HG03521 (cell line): ENCODE results near the gene GTF2F2.

Experiments
- ATAC-seq: cut with Tn5 transposase; IDR thresholded peaks from one replicate; pipeline ENCODE4 v1.9.1; 2021; ENCODE audit warnings: mild to moderate bottlenecking, moderate library complexity; ENCODE audit not compliant: unreplicated experiment

The GTF2F2 gene

GRCh38 chr13:45120967-45121831, 889 bp downstream of the GTF2F2 start:
- no peak for ATAC-seq

GRCh38 chr13:45122941-45123340, 2.6 kb downstream of the GTF2F2 start:
- ATAC-seq, result no peak

DNA sequence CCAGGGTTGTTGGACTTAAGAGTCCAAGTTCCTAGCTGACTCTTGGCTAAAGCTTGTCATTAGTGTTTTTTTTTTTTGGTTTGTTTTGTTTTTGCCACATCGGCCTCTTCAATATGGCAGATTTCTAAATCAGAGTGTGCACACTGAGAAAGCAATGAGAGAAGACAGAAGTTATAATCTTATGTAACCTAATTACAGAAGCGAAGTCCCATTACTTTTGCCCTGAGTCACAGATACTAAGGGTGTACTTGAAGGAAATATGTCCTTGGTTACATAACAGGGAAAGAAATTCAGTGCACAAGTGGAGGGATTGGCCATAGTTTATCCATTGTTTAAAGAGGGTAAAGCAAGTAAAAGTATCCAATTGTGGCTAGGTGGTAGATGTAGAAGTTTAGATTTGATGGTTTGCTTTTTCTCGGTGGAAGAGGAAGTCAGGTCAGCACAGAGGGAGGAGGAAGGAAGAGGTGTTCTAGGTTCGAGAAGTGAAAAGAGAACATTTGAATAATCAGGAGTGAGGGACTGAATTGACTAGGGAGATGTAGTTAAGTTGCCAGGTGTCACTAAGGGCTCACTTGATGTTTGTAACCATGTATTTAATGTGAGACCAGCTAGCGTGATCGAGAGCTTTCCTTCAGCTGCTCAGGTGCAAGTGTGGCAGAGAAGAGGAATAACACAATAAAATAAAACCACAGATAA, 12.2 kb downstream of the GTF2F2 start:
- ATAC-seq, result no peak

GRCh38 chr13:45133396-45134118, 13.2 kb downstream of the GTF2F2 start:
- no peak for ATAC-seq

DNA sequence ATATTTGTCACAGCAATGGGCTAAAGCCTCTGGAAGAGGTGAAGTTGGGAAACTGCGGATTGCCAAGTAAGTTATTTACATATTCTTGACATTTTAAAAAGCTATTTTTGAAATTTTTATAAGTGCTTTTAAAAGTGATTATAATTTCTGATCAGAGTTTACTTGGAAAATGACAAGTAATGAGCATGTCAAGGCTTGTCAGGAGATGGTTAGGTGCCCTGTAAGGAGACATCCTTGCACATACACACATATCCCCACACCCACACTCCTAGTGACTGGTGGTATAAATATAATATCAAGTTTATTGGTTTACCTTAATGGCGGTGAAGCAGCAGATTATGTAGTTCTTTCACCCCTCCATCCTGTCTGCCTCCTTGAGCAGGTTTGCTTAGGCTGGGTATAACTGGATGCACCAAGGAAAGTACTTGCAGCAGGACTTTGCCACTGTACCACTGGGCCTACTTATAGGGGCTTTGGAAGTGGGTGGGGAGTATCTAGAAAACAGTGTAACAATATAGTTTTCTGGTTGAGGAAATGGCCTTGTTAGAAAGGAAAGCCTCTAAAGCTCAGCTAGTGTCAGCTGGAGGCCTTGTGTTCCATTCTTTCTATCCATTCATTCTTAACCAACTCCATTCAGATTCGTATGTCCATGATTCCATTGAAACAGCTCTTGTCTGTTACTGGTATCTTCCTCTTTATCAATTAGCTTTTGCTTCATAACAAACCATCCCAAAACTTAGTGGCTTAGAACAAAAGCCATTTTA, 16.6 kb downstream of the GTF2F2 start:
- no peak for ATAC-seq

GRCh38 chr13:45137526-45137925, 17.2 kb downstream of the GTF2F2 start:
- ATAC-seq, result no peak

- ATAC-seq, result no peak
Observed at GRCh38 chr13:45138282-45138681, 18.0 kb downstream of the GTF2F2 start.

- ATAC-seq, result no peak
Observed at GRCh38 chr13:45141369-45141768, 21.1 kb downstream of the GTF2F2 start.

- no peak for ATAC-seq
Observed at GRCh38 chr13:45142440-45143345, 22.4 kb downstream of the GTF2F2 start.

DNA sequence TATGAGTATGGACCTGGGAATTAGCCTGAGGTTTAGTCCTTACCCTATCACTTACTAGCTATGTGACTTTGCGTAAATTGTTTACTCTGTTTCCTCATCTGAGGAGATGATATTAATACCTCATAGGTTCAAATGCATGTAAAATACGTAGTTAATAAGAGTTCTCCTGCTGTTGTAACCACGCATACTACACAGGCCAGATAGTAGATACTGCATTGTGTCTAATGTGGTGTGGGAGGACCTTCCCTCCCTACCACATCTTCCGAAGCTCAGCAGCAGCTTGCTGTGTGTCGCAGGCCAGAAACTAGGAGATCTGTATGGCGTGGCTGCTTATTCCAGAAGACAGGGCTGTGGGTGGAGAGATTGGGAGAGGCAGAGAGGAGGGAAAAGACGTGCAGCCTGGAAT, 23.0 kb downstream of the GTF2F2 start:
- no peak for ATAC-seq

DNA sequence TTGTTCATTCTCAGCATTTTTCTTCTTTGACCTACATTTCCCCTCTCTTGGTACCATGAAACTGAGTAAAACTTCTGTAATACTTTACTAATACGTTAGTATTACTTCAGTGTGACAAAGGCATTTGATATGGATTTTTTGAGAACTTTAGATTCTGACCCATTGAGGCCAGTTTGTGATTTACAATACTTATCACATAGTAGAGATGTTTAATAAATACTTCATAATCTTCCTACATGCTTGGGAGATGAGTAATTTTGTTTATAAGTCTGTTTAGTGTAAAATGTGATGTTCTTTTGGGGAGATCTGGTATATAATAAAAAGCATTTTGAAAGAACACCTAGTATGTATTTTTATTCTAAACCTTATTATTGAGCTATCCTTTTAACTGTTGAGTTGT, 29.7 kb downstream of the GTF2F2 start:
- ATAC-seq, result no peak

DNA sequence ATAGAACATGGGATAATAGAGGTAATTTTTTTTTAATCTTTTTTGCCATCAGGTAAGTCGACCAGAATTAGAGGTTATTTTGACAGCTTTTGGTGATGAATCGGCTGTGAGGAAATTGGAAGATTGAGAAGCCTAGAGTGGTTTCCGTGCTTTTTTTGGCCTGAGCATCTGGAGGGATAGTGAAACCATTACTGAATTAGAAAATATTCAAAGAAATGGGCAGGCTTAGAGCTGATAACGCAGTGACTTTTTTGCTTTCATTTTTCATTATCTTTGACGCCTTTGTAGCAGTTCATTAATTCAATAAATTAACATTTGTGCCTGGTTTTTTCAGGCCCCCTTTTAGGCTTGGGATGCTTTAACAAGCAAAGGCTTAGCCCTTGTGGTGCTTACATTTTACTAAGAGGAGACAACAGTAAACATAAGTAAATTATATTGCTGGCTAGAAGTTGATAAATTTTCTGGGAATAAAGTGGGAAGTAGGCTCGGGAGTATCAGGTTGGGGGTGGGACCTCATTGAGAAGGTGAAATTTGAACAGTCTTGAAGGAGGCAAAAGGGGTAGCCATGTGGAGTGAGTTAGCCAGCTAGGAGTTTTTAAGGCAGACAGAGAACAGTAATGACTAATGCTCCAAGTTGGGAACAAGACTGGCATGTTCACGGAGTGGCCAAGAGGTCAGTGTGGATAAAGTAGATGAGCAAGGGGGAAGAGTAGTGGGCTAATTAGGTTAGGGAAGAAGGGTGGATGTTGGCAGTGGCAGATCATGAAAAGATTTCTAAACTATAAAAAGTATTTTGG, 36.5 kb downstream of the GTF2F2 start:
- ATAC-seq, result no peak

GRCh38 chr13:45162194-45162593, 41.9 kb downstream of the GTF2F2 start:
- ATAC-seq, result no peak

- ATAC-seq, result no peak
Observed at GRCh38 chr13:45162821-45163220, 42.5 kb downstream of the GTF2F2 start.

GRCh38 chr13:45166858-45167257, 46.5 kb downstream of the GTF2F2 start:
- ATAC-seq, result no peak

- ATAC-seq, result no peak
Observed at GRCh38 chr13:45167611-45168554, 47.6 kb downstream of the GTF2F2 start.

DNA sequence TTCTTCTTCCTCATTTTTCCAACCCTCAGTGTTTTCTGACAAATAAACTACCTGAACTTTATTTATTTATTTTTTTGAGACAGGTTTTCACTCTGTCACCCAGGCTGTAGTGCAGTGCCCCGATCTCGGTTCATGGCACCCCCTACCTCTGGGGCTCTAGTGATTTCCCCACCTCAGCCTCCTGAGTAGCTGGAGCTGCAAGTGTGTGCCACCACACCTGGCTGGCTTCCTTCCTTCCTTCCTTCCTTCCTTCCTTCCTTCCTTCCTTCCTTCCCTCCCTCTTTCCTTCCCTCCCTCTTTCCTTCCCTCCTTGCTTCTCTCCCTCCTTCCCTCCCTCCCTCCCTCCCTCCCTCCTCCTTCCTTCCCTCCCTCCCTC, 48.2 kb downstream of the GTF2F2 start:
- ATAC-seq, result no peak

GRCh38 chr13:45174478-45174877, 54.2 kb downstream of the GTF2F2 start:
- ATAC-seq, result no peak
